Activated CD8-positive, alpha-beta memory T cell treated with anti-CD3 and anti-CD28 coated beads, Interleukin-2, amount 50 U/mL, for 48 hours (primary cell): ENCODE results near the gene NPAS3.

Experiments used
- DNase-seq: peaks from one replicate; pipeline ENCODE4 v3.0.0-alpha.2; 2020

Gene NPAS3

GRCh38 chr14:33347796-33348195, 409.1 kb downstream of the NPAS3 start:
- DNase-seq = no peak

GRCh38 chr14:33348510-33348909, 409.8 kb downstream of the NPAS3 start:
- DNase-seq = no peak

GRCh38 chr14:33349871-33350270, 411.2 kb downstream of the NPAS3 start:
- DNase-seq = no peak

GRCh38 chr14:33350366-33350990, 411.8 kb downstream of the NPAS3 start:
- DNase-seq = no peak

- no peak for DNase-seq
Measured at GRCh38 chr14:33352821-33353220, 414.1 kb downstream of the NPAS3 start.

GRCh38 chr14:33356181-33356580, 417.5 kb downstream of the NPAS3 start:
- DNase-seq = no peak

- DNase-seq = no peak
Measured at GRCh38 chr14:33357225-33358010, 418.7 kb downstream of the NPAS3 start.

- no peak for DNase-seq
Measured at GRCh38 chr14:33359288-33359881, 420.7 kb downstream of the NPAS3 start.

GRCh38 chr14:33362934-33363333, 424.3 kb downstream of the NPAS3 start:
- no peak for DNase-seq

GRCh38 chr14:33363682-33364081, 425.0 kb downstream of the NPAS3 start:
- no peak for DNase-seq

GRCh38 chr14:33364466-33364865, 425.8 kb downstream of the NPAS3 start:
- DNase-seq = no peak

GRCh38 chr14:33369041-33369440, 430.4 kb downstream of the NPAS3 start:
- DNase-seq = no peak

GRCh38 chr14:33369972-33370371, 431.3 kb downstream of the NPAS3 start:
- DNase-seq = no peak

GRCh38 chr14:33370426-33370825, 431.7 kb downstream of the NPAS3 start:
- no peak for DNase-seq

GRCh38 chr14:33375196-33375595, 436.5 kb downstream of the NPAS3 start:
- DNase-seq = no peak

GRCh38 chr14:33375786-33376185, 437.1 kb downstream of the NPAS3 start:
- no peak for DNase-seq

GRCh38 chr14:33376510-33376909, 437.8 kb downstream of the NPAS3 start:
- DNase-seq = no peak

- no peak for DNase-seq
Measured at GRCh38 chr14:33377596-33378390, 439.1 kb downstream of the NPAS3 start.

GRCh38 chr14:33381717-33382116, 443.0 kb downstream of the NPAS3 start:
- DNase-seq = no peak

- DNase-seq = no peak
Measured at GRCh38 chr14:33386140-33386539, 447.5 kb downstream of the NPAS3 start.

GRCh38 chr14:33386781-33387180, 448.1 kb downstream of the NPAS3 start:
- DNase-seq = no peak

- no peak for DNase-seq
Measured at GRCh38 chr14:33390335-33390734, 451.7 kb downstream of the NPAS3 start.

GRCh38 chr14:33393231-33393894, 454.7 kb downstream of the NPAS3 start:
- DNase-seq = no peak
